Stimulated activated CD4-positive, alpha-beta T cell treated with anti-CD3 and anti-CD28 coated beads, Interleukin-1b, Interleukin-23, amount 100 ng/mL, for 4 hours (primary cell): Measurements from ENCODE around the gene GRAMD1A.
"Not testable (repeated sequence)": the region's sequence is repeated elsewhere in the genome, so short reads cannot be mapped to it uniquely, and the experiment has no call there.

Experiments
- DNase-seq, 2 donors: peaks; one replicate each; pipeline ENCODE4 v3.0.0-alpha.2; 2020; ENCODE audit warnings: low read depth in 2 of 2

GRAMD1A gene

DNA sequence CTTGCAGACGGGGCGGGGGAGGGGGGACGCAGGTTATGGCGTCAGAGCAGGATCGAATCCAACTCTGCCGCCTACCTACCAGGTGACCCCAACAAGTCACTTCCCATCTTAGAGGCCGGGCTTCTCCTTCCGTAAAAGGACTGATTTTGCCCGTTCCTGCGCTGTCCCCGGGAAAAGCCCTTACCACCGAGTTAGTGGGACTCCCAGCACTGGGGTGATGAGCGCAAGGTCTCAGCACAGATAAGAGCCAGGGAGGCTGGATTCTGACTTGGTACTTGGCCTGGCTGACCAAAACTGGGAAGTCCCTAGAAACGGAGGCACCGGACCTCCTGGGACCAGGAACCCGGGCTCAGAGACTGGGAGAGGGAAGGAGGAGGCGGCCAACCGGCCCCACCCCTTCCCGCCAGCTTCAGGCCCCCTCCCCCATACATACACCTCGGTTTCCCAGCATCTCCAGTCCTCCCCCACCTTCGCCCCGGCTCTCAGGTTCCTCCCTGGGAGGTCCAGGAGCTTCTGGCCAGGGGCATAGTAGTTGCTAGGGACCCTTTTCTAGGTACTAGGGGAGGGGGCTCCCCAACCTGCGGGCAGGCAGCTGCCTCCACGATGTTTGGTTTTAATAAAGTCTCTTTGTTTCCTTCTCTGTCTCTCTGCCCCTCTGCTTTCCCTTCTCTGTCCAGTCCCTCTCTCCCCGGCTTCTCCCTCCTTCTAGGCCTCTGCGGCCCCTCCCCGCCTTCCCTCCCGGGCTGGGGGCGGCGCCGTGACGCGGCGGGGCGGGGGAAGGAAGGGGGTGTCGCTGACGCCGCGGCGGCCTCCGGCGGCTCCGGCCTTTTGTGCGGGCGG is at the start of gene GRAMD1A:
Gene GRAMD1A, plus strand, starts transcription at position 826 of the 840 bp plus-strand sequence. CDS start 156 bp downstream, outside the sequence.
- peak; percentile 53 to 79 for DNase-seq

DNA sequence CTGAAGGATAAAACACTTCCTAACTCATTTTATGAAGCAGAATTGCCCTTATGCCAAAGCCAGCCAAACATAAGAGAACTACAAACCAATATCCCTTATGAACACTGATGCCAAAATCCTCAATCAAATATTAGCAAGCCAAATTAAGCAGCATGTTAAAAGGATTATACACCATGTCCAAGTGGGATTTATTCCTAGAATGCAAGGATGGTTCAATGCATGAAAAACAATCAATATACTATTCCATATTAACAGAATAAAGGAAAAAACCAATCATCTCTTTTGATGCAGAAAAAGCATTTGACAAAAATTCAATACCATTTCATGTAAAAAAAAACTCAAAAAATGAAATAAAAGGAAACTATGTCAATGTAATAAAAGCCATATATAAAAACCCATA is 47.0 kb upstream of the GRAMD1A start:
- DNase-seq, result no peak

DNA sequence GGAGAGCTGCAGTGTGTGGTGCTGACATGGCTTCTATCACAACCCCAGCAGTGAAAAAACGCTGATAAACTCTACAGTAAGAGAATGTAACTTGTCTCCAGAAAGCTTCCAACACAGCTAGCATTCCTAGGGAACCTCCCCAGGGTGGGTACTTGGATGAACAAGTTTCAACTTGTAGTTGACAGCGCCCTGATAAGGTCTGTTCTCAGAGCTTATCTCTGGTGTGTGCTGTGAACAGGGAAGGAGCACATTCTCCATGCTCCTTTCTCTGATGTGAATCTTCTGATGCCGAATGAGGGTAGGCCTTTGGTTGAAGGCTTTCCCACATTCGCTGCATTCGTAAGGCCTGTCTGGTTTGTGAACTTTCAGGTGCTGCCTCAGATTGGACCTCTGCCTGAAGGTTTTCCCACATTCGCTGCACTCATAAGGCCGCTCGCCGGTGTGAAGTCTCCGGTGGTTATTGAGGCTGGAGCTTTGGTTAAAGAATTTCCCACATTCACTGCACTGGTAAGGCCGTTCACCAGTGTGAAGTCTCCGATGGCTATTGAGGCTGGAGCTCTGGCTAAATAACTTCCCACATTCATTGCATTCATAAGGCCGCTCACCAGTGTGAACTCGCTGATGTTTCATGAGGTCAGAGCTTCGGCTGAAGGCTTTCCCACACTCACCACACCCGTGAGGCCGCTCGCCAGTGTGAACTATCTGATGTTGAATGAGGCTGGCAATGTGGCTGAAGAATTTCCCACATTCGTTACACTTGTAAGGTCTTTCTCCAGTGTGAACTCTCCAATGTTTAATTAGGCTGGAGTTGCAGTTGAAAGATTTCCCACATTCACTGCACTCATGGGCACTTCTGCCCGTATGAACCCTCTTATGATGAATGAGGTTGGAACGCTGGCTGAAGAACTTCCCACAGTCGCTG is 42.0 kb upstream of the GRAMD1A start:
- DNase-seq, result no peak

GRCh38 chr19:34959021-34959420 is 41.1 kb upstream of the GRAMD1A start:
- no peak for DNase-seq

DNA sequence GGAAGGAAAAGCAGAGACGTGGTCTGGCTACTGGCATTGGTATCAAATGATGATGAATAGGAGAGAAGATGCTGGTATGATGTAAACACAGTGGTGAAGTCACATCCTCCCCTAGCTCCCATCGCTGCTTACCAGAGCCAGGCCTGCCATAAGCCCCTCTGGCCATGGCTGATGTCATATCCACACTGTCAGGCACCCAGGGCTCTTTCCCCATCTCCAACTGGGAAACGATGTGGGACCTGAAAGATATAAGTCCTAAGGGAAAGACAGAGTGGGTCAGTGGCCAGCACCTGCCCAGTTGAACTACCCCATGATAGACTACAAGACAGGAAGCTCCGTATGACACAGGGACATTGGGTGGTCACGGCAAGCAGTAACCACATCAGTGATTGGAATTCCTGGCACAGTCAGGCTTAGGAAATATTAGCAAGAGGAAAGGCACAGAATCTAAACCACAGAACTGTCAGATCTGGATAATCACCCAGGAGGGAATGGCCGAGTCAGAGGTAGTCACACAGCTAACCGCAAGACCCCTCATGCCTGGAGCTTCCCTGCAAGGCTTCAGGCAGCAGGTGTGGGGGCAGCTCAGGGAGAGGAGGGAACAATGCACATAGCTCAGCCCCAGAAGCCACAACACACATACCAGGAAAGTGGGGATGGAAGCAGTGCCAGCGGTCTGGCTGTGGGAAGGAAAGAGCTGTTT is 39.9 kb upstream of the GRAMD1A start:
- no peak for DNase-seq

DNA sequence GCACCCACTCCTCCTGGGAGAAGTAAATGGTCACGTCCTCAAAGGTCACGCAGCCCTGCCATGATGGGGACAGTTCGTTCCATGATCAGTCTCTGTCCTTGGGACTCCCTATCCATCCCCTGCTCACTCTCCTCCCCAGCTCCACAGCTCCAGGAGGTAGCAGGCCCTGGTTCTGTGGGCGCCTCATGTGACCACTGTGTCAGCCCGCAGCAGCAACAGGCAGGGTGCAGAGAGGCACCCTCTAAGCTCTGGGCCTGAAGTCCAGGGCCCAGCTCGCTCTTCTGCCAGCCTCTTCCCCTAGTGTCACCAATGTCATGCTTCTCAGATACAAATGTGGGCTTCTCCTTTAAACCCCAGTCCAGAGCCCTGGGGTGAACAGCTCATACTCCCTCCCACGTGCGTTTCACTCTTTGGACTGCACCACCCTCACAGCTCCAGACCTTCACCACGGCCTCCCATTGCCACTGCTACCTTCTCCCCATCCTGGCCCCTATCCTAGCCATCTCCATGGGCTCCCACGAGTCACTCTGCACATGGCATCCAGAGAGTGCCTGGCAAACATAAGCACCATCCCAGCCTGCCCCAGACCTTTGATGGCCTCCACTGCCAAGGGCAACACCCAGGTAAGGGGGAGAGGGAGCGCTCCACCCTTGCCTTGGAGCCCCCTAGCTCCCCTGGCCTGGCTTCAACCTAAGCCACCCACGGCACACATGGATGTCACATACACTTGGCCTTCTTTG is 39.0 kb upstream of the GRAMD1A start:
- DNase-seq, result no peak

- no peak for DNase-seq
These were observed 38.1 kb upstream of the GRAMD1A start for GRCh38 chr19:34961775-34962686.

- no peak for DNase-seq
These were observed 37.2 kb upstream of the GRAMD1A start for GRCh38 chr19:34962687-34963572.

DNA sequence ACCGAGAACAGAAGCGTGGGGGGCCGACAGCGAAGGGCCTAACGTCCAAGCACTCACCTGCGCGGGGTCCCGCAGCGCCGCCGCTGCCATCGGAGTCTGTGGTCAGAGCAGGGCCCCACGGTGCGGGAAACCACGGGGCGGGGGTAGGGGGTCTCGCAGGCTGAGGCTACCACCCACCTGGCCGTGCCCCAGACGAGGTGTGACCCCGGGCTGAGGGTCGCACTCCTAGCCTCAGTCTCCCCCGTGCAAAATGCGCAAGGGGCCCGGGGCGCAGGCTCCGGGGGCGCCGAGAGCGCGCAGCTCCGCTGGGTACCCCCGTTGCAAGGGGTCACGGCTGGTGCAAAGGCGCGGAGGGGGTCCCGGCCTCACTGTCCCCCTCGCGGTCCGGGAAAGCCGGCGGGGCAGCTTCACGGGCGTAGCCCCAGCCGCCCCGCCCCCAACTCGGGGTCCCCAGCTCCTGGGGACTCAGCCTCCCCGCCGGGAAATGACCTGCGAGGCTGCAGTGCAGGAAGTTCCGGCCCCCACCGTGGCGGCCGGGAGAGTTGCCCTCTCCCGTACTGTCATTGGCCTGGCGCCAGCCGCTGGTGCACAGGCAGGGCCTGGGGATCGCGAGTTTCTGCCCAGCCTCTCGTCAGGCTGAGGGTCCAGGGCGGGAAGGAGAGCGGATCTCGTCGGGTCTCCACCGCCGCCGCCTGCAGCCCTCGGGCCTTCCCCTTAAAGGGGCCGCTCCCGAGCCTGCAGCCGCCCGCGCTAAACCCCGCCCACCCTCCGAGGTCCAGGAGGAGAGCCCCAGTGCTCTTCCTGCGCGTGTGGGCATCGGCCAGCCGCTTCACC is 36.3 kb upstream of the GRAMD1A start, which contains the start of gene ZNF792:
Gene ZNF792, minus strand, starts transcription at position 657 of the 834 bp plus-strand sequence. Its CDS starts 567 bp downstream, at position 90.
- DNase-seq, result peak in 1 of 2 donors; percentile 51

GRCh38 chr19:34964598-34964997 is 35.5 kb upstream of the GRAMD1A start:
- no peak for DNase-seq

DNA sequence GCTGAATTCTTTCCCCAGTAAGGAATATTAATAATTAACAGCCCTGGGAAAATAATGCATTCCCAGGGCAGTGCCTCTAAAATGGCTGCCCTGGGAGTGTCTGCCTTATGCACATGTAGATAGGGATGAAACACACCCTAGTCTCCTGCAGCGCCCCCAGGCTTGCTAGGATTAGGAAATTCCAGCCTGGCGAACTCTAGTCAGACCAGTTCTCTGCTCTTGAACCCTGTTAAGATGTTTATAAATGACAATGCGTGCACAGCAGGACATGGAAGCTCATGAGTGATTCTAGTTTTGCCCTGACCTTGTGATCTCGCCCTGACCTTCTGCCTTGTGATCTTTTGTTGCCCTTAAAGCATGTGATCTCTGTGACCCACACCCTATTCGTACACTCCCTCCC is 34.6 kb upstream of the GRAMD1A start:
- DNase-seq, result not testable (repeated sequence)

- DNase-seq, result no peak
These were observed 32.6 kb upstream of the GRAMD1A start for GRCh38 chr19:34967551-34967950.

GRCh38 chr19:34969721-34970120 is 30.4 kb upstream of the GRAMD1A start:
- no peak for DNase-seq

DNA sequence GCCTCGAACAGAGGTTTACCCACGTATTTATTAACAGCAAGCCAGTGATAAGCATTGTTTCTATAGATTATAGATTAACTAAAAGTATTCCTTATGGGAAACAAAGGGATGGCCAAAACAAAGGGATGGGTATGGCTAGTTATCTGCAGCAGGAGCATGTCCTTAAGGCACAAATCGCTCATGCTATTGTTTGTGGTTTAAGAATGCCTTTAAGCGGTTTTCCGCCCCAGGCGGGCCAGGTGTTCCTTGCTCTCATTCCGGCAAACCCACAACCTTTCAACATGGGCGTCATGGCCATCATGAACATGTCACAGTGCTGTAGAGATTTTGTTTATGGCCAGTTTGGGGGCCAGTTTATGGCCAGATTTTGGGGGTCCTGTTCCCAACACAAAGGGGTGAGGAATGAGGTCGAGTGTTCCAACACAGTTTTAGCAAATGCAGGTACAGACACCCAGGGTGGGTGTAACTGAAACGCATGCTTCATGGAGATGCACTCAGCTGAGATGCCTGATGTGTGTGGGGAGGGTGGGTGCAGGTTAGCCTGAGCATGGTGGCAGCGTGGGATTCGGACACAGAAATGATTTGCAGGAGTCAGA is 29.8 kb upstream of the GRAMD1A start:
- not testable (repeated sequence) for DNase-seq

- no peak for DNase-seq
These were observed 27.9 kb upstream of the GRAMD1A start for GRCh38 chr19:34972163-34972705.

DNA sequence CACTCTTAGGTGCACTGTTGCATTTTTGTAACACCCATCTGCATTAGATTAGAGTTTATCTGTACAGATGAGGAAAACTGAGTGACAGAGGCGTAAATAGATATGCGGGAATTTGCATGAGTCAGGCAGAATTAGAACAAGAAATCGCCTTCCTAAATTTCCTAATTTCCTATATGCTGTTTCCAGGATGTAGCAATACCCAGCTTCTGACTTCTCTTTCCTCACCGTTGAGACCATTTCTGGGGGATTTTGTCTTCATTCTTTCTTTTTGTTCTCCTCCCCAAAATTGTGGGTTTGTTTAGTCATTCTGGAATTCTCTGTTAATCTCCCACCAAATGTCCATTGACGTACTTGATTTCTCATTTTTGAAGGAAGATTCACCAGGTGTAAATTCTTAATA is 25.5 kb upstream of the GRAMD1A start:
- DNase-seq, result no peak

DNA sequence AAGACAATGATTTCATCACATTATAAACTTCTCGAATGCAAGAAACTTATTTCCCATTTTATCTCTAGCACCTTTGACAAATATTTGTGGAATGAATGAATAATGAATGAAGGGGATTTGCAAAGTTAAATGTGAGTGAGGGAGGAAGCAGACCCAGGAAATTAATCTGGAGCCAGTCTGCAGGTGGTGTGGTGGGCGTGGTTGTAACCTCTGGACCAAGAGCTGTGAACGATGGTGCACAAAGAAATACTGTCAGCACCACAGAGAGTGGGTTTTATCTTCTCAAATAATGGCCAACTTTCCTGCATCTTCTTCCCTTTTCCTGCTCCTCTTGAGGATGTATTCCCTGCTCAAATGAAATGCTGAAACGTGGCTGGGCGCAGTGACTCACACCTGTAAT is 25.1 kb upstream of the GRAMD1A start:
- DNase-seq, result no peak
